Activated T-helper 1 cell treated with anti-CD3 and anti-CD28 coated beads, Interleukin-12 subunit alpha, Interleukin-12 subunit beta, Interleukin-2, Interleukin-4 antibody, amounts not matched to agents 30 ng/mL and 10 ng/mL and 1 ng/mL, durations not matched to agents 14 hours and 24 hours and 36 hours (primary cell): ENCODE data around the gene KRTAP1-1. TPM values are rescaled to one million over a fixed set of nuclear protein-coding genes. Genes with fewer than 3 reads are reported as not detected.

Experiments
- DNase-seq: peaks from one replicate; pipeline ENCODE4 v3.0.0; 2021; ENCODE audit warnings: low spot score
- H3K27ac Mint-ChIP-seq: one replicate; pipeline ENCODE4 v1.8.0; 2021; ENCODE audit warnings: mild to moderate bottlenecking, mixed read lengths
- H3K27me3 Mint-ChIP-seq: one replicate; pipeline ENCODE4 v1.8.0; 2022; ENCODE audit warnings: mild to moderate bottlenecking, moderate library complexity, mixed read lengths; ENCODE audit not compliant: insufficient read depth
- H3K36me3 Mint-ChIP-seq: one replicate; pipeline ENCODE4 v1.8.0; 2021; ENCODE audit warnings: low read depth, mixed read lengths
- H3K4me1 Mint-ChIP-seq: one replicate; pipeline ENCODE4 v1.8.0; 2021; ENCODE audit warnings: low read depth, mixed read lengths
- H3K4me3 Mint-ChIP-seq: one replicate; pipeline ENCODE4 v1.8.0; 2021; ENCODE audit warnings: mild to moderate bottlenecking, moderate library complexity, mixed read lengths
- H3K9me3 Mint-ChIP-seq: one replicate; pipeline ENCODE4 v1.8.0; 2021; ENCODE audit warnings: mixed read lengths
- intact Hi-C: fragments of 100-400 bp; cut with micrococcal nuclease; formaldehyde crosslinking; loops from one replicate; pipeline ENCODE4 v1.15.1; 2024
- total RNA-seq: library from RNA; stranded (reverse); gene quantifications from 2 replicates; pipeline ENCODE4 v1.2.3, GENCODE V29; 2022

KRTAP1-1 gene
- total RNA-seq, 1 donor from 2014 or later = not detected

- no peaks in the 10 kb centered on the region for H3K36me3 Mint-ChIP-seq
Measured at GRCh38 chr17:40997361-40997760, 43.9 kb downstream of the KRTAP1-1 start.

GRCh38 chr17:40996829-40997228, 44.4 kb downstream of the KRTAP1-1 start:
- no peak for DNase-seq
- no peaks in the 10 kb centered on the region for H3K9me3 Mint-ChIP-seq
- H3K4me3 Mint-ChIP-seq = no peak overlapping the region
- H3K27me3 Mint-ChIP-seq = peaks cover 28% of the 10 kb centered on the region
- intact Hi-C loops = no loop called here
- no peaks in the 10 kb centered on the region for H3K36me3 Mint-ChIP-seq
- no peak overlapping the region for H3K27ac Mint-ChIP-seq
- no peaks in the 10 kb centered on the region for H3K4me1 Mint-ChIP-seq

More at GRCh38 chr17:40997361-40997760, 43.9 kb downstream of the KRTAP1-1 start:
- Mint-ChIP-seq H3K4me3 (no peak overlapping the region), H3K9me3 (no peaks in the 10 kb centered on the region), H3K4me1 (no peaks in the 10 kb centered on the region), H3K27me3 (peaks cover 26% of the 10 kb centered on the region), H3K27ac (no peak overlapping the region)
- intact Hi-C loops = no loop called here
- DNase-seq = no peak

GRCh38 chr17:40995116-40995515, 46.1 kb downstream of the KRTAP1-1 start:
- H3K4me3 Mint-ChIP-seq = no peak overlapping the region
- H3K4me1 Mint-ChIP-seq = no peaks in the 10 kb centered on the region
- H3K27me3 Mint-ChIP-seq = peaks cover 28% of the 10 kb centered on the region
- no peaks in the 10 kb centered on the region for H3K9me3 Mint-ChIP-seq
- no peak for DNase-seq
- no peaks in the 10 kb centered on the region for H3K36me3 Mint-ChIP-seq
- H3K27ac Mint-ChIP-seq = no peak overlapping the region
- intact Hi-C loops = no loop called here

GRCh38 chr17:40993839-40994238, 47.4 kb downstream of the KRTAP1-1 start, which contains the start of gene KRTAP3-3:
KRTAP3-3 (minus strand) TSS chr17:40994164; CDS start chr17:40994097, 67 bp downstream.
- Mint-ChIP-seq H3K4me3 (no peak within 1 kb of the TSS), H3K27ac (no peak within 1 kb of the TSS), H3K36me3 (no peaks in the 10 kb centered on the region), H3K4me1 (no peaks in the 10 kb centered on the region), H3K9me3 (no peaks in the 10 kb centered on the region), H3K27me3 (peaks cover 32% of the 10 kb centered on the region)
- DNase-seq = no peak
- intact Hi-C loops = no loop called here

- Mint-ChIP-seq H3K9me3 (no peaks in the 10 kb centered on the region), H3K4me1 (no peaks in the 10 kb centered on the region), H3K4me3 (no peak overlapping the region), H3K27me3 (peaks cover 32% of the 10 kb centered on the region), H3K27ac (no peak overlapping the region), H3K36me3 (no peaks in the 10 kb centered on the region)
- intact Hi-C loops = no loop called here
- DNase-seq = no peak
Measured at GRCh38 chr17:40993084-40993483, 48.2 kb downstream of the KRTAP1-1 start.

GRCh38 chr17:40992666-40993065, 48.6 kb downstream of the KRTAP1-1 start:
- DNase-seq = no peak

More at GRCh38 chr17:40992666-40993065, 48.6 kb downstream of the KRTAP1-1 start:
- peaks cover 33% of the 10 kb centered on the region for H3K27me3 Mint-ChIP-seq
- H3K36me3 Mint-ChIP-seq = no peaks in the 10 kb centered on the region
- no peaks in the 10 kb centered on the region for H3K4me1 Mint-ChIP-seq
- intact Hi-C loops = no loop called here
- H3K9me3 Mint-ChIP-seq = no peaks in the 10 kb centered on the region
- no peak overlapping the region for H3K27ac Mint-ChIP-seq
- no peak overlapping the region for H3K4me3 Mint-ChIP-seq

Other genes starting within 250 kb of the KRTAP1-1 start
- not detected in 2 replicates for gene KRT28, start 241.5 kb downstream of the KRTAP1-1 start, total RNA-seq
- 27.2 and 28.0 TPM in 2 replicates for gene KRT10, start 218.8 kb downstream of the KRTAP1-1 start, total RNA-seq
- not detected in 2 replicates for gene KRT12, start 174.2 kb downstream of the KRTAP1-1 start, total RNA-seq
- gene KRT20, start 156.2 kb downstream of the KRTAP1-1 start, total RNA-seq = not detected in 2 replicates
- not detected in 2 replicates for gene KRT23, start 103.8 kb downstream of the KRTAP1-1 start, total RNA-seq
- gene KRT39, start 74.5 kb downstream of the KRTAP1-1 start, total RNA-seq = not detected in 2 replicates
- gene KRT40, start 57.1 kb downstream of the KRTAP1-1 start, total RNA-seq = not detected in 2 replicates
- gene KRTAP3-3, start 47.3 kb downstream of the KRTAP1-1 start, total RNA-seq = not detected in 2 replicates
- not detected in 2 replicates for gene KRTAP3-2, start 41.5 kb downstream of the KRTAP1-1 start, total RNA-seq
- not detected in 2 replicates for gene KRTAP3-1, start 32.3 kb downstream of the KRTAP1-1 start, total RNA-seq
- gene KRTAP1-5, start 14.2 kb downstream of the KRTAP1-1 start, total RNA-seq = not detected in 2 replicates
- not detected in 2 replicates for gene KRTAP1-4, start 11.3 kb downstream of the KRTAP1-1 start, total RNA-seq
- gene KRTAP1-3, start 6.6 kb downstream of the KRTAP1-1 start, total RNA-seq = not detected in 2 replicates
- not detected in 2 replicates for gene KRTAP2-1, start 5.9 kb upstream of the KRTAP1-1 start, total RNA-seq
- not detected in 2 replicates for gene KRTAP2-2, start 13.8 kb upstream of the KRTAP1-1 start, total RNA-seq
- gene KRTAP2-3, start 18.7 kb upstream of the KRTAP1-1 start, total RNA-seq = not detected in 2 replicates
- gene KRTAP2-4, start 24.4 kb upstream of the KRTAP1-1 start, total RNA-seq = not detected in 2 replicates
- gene KRTAP4-7, start 42.7 kb upstream of the KRTAP1-1 start, total RNA-seq = not detected in 2 replicates
- gene KRTAP4-8, start 56.7 kb upstream of the KRTAP1-1 start, total RNA-seq = not detected in 2 replicates
- gene KRTAP4-16, start 60.8 kb upstream of the KRTAP1-1 start, total RNA-seq = not detected in 2 replicates
- gene KRTAP4-9, start 63.9 kb upstream of the KRTAP1-1 start, total RNA-seq = not detected in 2 replicates
- gene KRTAP4-11, start 76.9 kb upstream of the KRTAP1-1 start, total RNA-seq = not detected in 2 replicates
- gene KRTAP4-12, start 82.7 kb upstream of the KRTAP1-1 start, total RNA-seq = not detected in 2 replicates
- not detected in 2 replicates for gene KRTAP4-6, start 99.1 kb upstream of the KRTAP1-1 start, total RNA-seq
- gene KRTAP4-5, start 108.4 kb upstream of the KRTAP1-1 start, total RNA-seq = not detected in 2 replicates
- gene KRTAP4-4, start 119.3 kb upstream of the KRTAP1-1 start, total RNA-seq = not detected in 2 replicates
- not detected in 2 replicates for gene KRTAP4-3, start 126.8 kb upstream of the KRTAP1-1 start, total RNA-seq
- not detected in 2 replicates for gene KRTAP4-2, start 136.8 kb upstream of the KRTAP1-1 start, total RNA-seq
- gene KRTAP4-1, start 143.5 kb upstream of the KRTAP1-1 start, total RNA-seq = not detected in 2 replicates
- gene KRTAP9-1, start 148.4 kb upstream of the KRTAP1-1 start, total RNA-seq = not detected in 2 replicates
- not detected in 2 replicates for gene KRTAP9-2, start 185.2 kb upstream of the KRTAP1-1 start, total RNA-seq
- gene KRTAP9-3, start 191.0 kb upstream of the KRTAP1-1 start, total RNA-seq = not detected in 2 replicates
- not detected in 2 replicates for gene KRTAP9-8, start 196.5 kb upstream of the KRTAP1-1 start, total RNA-seq
- not detected in 2 replicates for gene KRTAP9-4, start 208.2 kb upstream of the KRTAP1-1 start, total RNA-seq
- not detected in 2 replicates for gene KRTAP9-9, start 213.9 kb upstream of the KRTAP1-1 start, total RNA-seq
- not detected in 2 replicates for gene KRTAP9-6, start 223.9 kb upstream of the KRTAP1-1 start, total RNA-seq
- not detected in 2 replicates for gene KRTAP9-7, start 234.2 kb upstream of the KRTAP1-1 start, total RNA-seq